CD14-positive monocyte (primary cell): ENCODE measurements around the gene GRAMD1A. TPM values are rescaled to one million over a fixed set of nuclear protein-coding genes. Genes with fewer than 3 reads are reported as not detected.

Experiments
- DNase-seq, 3 donors: peaks; one replicate each; pipeline ENCODE4 v3.0.0-alpha.2; 2011 to 2022
- H2AFZ ChIP-seq: 2 replicates; pipeline ENCODE4 v1.6.0; 2012; ENCODE audit warnings: mild to moderate bottlenecking, low read depth, low read length, inconsistent platforms; ENCODE audit not compliant: insufficient read depth, poor library complexity, severe bottlenecking
- H3K27ac ChIP-seq, 2 donors: 1 replicate in 1 of 2; 2 replicates in 1 of 2; pipeline ENCODE4 v1.5.1; 2012 to 2013; ENCODE audit warnings: low read length in 2 of 2, control low read depth in 1 of 2, inconsistent platforms in 1 of 2, low read depth in 1 of 2, mild to moderate bottlenecking in 1 of 2
- H3K27me3 ChIP-seq, 2 donors: one replicate each; pipeline versions ENCODE4 v1.6.0 to v1.6.1; 2011 to 2013; ENCODE audit warnings: low read length in 2 of 2; ENCODE audit not compliant: control insufficient read depth in 2 of 2, insufficient read depth in 2 of 2
- H3K36me3 ChIP-seq, 2 donors: replicated peaks in 1 of 2; 1 replicate in 1 of 2; 2 replicates in 1 of 2; pipeline versions ENCODE4 v1.5.1 to v1.6.1; 2012 to 2013; ENCODE audit warnings: low read length in 2 of 2, control low read depth in 1 of 2, inconsistent platforms in 1 of 2, mild to moderate bottlenecking in 1 of 2; ENCODE audit not compliant: insufficient read depth in 2 of 2, control insufficient read depth in 1 of 2
- H3K4me1 ChIP-seq, 2 donors: 1 replicate in 1 of 2; 2 replicates in 1 of 2; pipeline versions ENCODE4 v1.5.1 to v1.6.1; 2012 to 2013; ENCODE audit warnings: low read length in 2 of 2, control low read depth in 1 of 2, inconsistent platforms in 1 of 2, mild to moderate bottlenecking in 1 of 2, moderate library complexity in 1 of 2; ENCODE audit not compliant: insufficient read depth in 2 of 2, control insufficient read depth in 1 of 2
- H3K4me2 ChIP-seq: replicated peaks from 2 replicates; pipeline ENCODE3; 2012; ENCODE audit warnings: low read length, moderate library complexity, mild to moderate bottlenecking; ENCODE audit not compliant: poor library complexity, severe bottlenecking; ENCODE audit errors: extremely low read depth
- H3K4me3 ChIP-seq, 3 experiments: fragments of 200-600 bp in 1 of 3; sonication (generic) in 1 of 3; replicated peaks in 1 of 3; 1 replicate in 2 of 3; 2 replicates in 1 of 3; pipeline ENCODE4 v1.5.1; 2011 to 2013; ENCODE audit warnings: low read length in 3 of 3, mild to moderate bottlenecking in 3 of 3, control low read depth in 2 of 3, low read depth in 2 of 3, inconsistent platforms in 1 of 3, moderate library complexity in 1 of 3
- H3K79me2 ChIP-seq: 2 replicates; pipeline ENCODE4 v1.6.0; 2012; ENCODE audit warnings: mild to moderate bottlenecking, control low read depth, inconsistent platforms, low read length, moderate library complexity; ENCODE audit not compliant: insufficient read depth
- H3K9ac ChIP-seq: 2 replicates; pipeline ENCODE4 v1.6.0; 2017; ENCODE audit warnings: low read length, mild to moderate bottlenecking; ENCODE audit not compliant: insufficient read depth, poor library complexity, severe bottlenecking
- H3K9me3 ChIP-seq, 2 donors: replicated peaks in 1 of 2; 1 replicate in 1 of 2; 2 replicates in 1 of 2; pipeline versions ENCODE4 v1.5.1 to v1.6.1; 2012 to 2013; ENCODE audit warnings: low read length in 2 of 2, control low read depth in 1 of 2; ENCODE audit not compliant: control insufficient read depth in 1 of 2, insufficient read depth in 1 of 2
- H4K20me1 ChIP-seq: 2 replicates; pipeline ENCODE4 v1.6.0; 2012; ENCODE audit warnings: mild to moderate bottlenecking, low read length, control low read depth, moderate library complexity; ENCODE audit not compliant: insufficient read depth
- H3K27ac Mint-ChIP-seq, 7 donors: one replicate each; pipeline ENCODE4 v1.8.0; 2020; ENCODE audit warnings: mild to moderate bottlenecking in 7 of 7, mixed read lengths in 7 of 7, moderate library complexity in 6 of 7, inconsistent platforms in 2 of 7
- H3K27me3 Mint-ChIP-seq, 3 donors: one replicate each; pipeline ENCODE4 v1.8.0; 2021 to 2022; ENCODE audit warnings: low read depth in 3 of 3, mild to moderate bottlenecking in 3 of 3, mixed read lengths in 3 of 3, moderate library complexity in 3 of 3, inconsistent platforms in 1 of 3
- H3K36me3 Mint-ChIP-seq, 2 donors: one replicate each; pipeline ENCODE4 v1.8.0; 2020; ENCODE audit warnings: mixed read lengths in 2 of 2, inconsistent platforms in 1 of 2, mild to moderate bottlenecking in 1 of 2
- H3K4me1 Mint-ChIP-seq: one replicate; pipeline ENCODE4 v1.8.0; 2020; ENCODE audit warnings: mild to moderate bottlenecking, mixed read lengths
- H3K4me3 Mint-ChIP-seq, 2 donors: one replicate each; pipeline ENCODE4 v1.8.0; 2020; ENCODE audit warnings: mild to moderate bottlenecking in 2 of 2, mixed read lengths in 2 of 2, moderate library complexity in 1 of 2
- H3K9me3 Mint-ChIP-seq, 7 donors: one replicate each; pipeline ENCODE4 v1.8.0; 2020 to 2022; ENCODE audit warnings: mixed read lengths in 7 of 7, mild to moderate bottlenecking in 6 of 7, moderate library complexity in 6 of 7, inconsistent platforms in 2 of 7
- WGBS: methylation state at CpG from one replicate; pipeline ENCODE4 v1.1.5; 2013; ENCODE audit warnings: missing lambda C conversion rate; ENCODE audit not compliant: insufficient coverage; 5-methylcytosine and 5-hydroxymethylcytosine counted together
- intact Hi-C, 2 donors: fragments of 100-400 bp; cut with micrococcal nuclease; formaldehyde crosslinking; loops; one replicate each; pipeline versions ENCODE4 v1.15.0 to v1.15.1; 2023
- polyA plus RNA-seq, 3 donors: library from polyadenylated mRNA; depleted of rRNA in 1 of 3; unstranded in 2 of 3; stranded (reverse) in 1 of 3; fragments of 300-500 nt in 2 of 3; fragments of >200 nt in 1 of 3; fragmentation: Illumina TruSeq in 2 of 3; gene quantifications; 1 replicate in 2 of 3; 2 replicates in 1 of 3; pipeline ENCODE4 v1.2.3, GENCODE V29; 2012 to 2021
- TF ChIP-seq, protein P1 (sequence below): fragments of 200-600 bp; IDR thresholded peaks from one replicate; pipeline ENCODE4 v1.8.0; 2022; ENCODE audit warnings: antibody characterized with exemption, mild to moderate bottlenecking

The GRAMD1A gene
- polyA plus RNA-seq, 3 donors: 9.3 to 73.9 (median 15.1) TPM

DNA sequence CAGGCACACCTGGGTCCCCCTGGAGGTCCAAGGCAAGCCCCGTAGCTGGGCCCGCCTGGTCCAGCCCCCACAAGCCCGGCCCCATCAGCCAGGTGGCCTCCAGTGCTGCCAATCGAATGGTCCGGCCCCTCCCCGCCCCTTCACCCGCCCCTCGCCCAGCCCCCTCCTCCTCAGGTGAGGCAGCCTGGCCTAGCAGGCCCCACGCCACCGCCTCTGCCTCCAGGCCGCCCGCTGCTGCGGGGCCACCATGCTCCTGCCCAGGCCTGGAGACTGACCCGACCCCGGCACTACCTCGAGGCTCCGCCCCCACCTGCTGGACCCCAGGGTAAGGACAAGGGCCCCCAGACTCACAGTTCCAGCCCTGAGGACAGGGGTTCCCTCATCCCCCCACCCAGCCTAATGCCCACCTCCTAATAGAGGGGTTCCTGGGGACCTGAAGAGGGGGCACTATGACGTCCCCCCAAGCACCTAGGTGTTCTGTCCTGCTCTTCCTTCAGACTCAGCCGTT is 41.5 kb downstream of the GRAMD1A start, which contains the start of gene HPN:
Gene HPN, plus strand, starts transcription at position 174 of the 508 bp plus-strand sequence. CDS start 786 bp downstream, outside the sequence.
- no peak within 1 kb of the TSS for H3K27ac ChIP-seq

DNA sequence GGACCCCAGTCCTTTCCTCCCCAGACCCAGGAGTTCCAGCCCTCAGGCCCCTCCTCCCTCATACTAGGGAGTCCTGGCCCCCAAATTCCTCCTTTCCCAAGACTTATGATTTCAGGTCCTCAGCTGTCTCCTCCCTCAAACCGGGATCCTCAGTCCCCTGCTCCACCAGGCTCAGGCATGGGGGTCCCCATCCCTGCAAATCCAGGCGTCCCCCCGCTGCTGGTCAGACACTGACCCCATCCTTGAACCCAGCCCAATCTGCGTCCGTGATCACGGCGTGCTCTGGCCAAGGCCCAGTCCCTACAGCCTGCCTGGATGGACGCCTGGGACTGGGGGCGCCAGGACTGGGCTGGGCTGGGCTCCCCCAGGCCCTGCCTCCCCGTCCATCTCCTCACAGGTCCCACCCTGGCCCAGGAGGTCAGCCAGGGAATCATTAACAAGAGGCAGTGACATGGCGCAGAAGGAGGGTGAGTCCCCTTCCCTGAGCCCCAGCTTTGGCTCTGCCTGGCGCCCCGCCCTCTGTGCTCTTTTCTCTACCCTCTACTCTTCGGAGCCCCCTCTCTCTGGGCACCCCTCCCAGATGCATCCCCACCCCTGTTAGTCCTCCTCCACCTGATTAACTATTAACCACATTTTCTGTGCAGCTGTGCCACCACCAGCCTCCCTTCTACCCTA is 42.1 kb downstream of the GRAMD1A start:
- Mint-ChIP-seq H3K4me1 (peaks cover 40% of the 10 kb centered on the region), H3K27me3 (peaks cover 31 to 45% (median 36%) of the 10 kb centered on the region in 3 donors), H3K9me3 (peaks cover 0 to 2% (median 0%) of the 10 kb centered on the region in 7 donors), H3K4me3 (peak overlapping the region in 1 of 2 donors; percentile 42), H3K27ac (no peak overlapping the region), H3K36me3 (peaks cover 0 to 7% of the 10 kb centered on the region in 2 donors)
- Histone ChIP-seq H2AFZ (no peak overlapping the region), H3K4me2 (no peak overlapping the region), H3K4me3 (no peak overlapping the region), H4K20me1 (no peaks in the 10 kb centered on the region), H3K9me3 (no peaks in the 10 kb centered on the region), H3K36me3 (no peaks in the 10 kb centered on the region), H3K79me2 (no peaks in the 10 kb centered on the region), H3K27ac (no peak overlapping the region), H3K27me3 (peaks cover 4 to 31% of the 10 kb centered on the region in 2 donors), H3K9ac (no peak overlapping the region), H3K4me1 (peaks cover 38 to 40% of the 10 kb centered on the region in 2 donors)
- intact Hi-C loops: no loop called here
- DNase-seq: no peak
- WGBS: 98% methylated on average over 12 of the region's 14 CpGs
- TF ChIP-seq, protein P1, sequence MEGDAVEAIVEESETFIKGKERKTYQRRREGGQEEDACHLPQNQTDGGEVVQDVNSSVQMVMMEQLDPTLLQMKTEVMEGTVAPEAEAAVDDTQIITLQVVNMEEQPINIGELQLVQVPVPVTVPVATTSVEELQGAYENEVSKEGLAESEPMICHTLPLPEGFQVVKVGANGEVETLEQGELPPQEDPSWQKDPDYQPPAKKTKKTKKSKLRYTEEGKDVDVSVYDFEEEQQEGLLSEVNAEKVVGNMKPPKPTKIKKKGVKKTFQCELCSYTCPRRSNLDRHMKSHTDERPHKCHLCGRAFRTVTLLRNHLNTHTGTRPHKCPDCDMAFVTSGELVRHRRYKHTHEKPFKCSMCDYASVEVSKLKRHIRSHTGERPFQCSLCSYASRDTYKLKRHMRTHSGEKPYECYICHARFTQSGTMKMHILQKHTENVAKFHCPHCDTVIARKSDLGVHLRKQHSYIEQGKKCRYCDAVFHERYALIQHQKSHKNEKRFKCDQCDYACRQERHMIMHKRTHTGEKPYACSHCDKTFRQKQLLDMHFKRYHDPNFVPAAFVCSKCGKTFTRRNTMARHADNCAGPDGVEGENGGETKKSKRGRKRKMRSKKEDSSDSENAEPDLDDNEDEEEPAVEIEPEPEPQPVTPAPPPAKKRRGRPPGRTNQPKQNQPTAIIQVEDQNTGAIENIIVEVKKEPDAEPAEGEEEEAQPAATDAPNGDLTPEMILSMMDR: no peak

More for the DNA sequence above, 41.5 kb downstream of the GRAMD1A start, which contains the start of gene HPN:
- peak within 1 kb of the TSS; percentile 80 to 90 for H3K4me3 Mint-ChIP-seq
- WGBS: 79% methylated on average over 10 of the region's 19 CpGs
- no peak for DNase-seq
- Histone ChIP-seq H3K4me3 (peak within 1 kb of the TSS; percentile 1 to 75 (median 32)), H3K4me2 (peak within 1 kb of the TSS; percentile 87), H3K27me3 (peaks cover 4 to 31% of the 10 kb centered on the region in 2 donors), H2AFZ (peak within 1 kb of the TSS; percentile 70), H4K20me1 (no peaks in the 10 kb centered on the region), H3K9ac (peak within 1 kb of the TSS; percentile 61), H3K4me1 (peaks cover 38 to 40% of the 10 kb centered on the region in 2 donors), H3K36me3 (no peaks in the 10 kb centered on the region), H3K9me3 (no peaks in the 10 kb centered on the region), H3K79me2 (no peaks in the 10 kb centered on the region)
- peaks cover 28 to 47% (median 36%) of the 10 kb centered on the region in 3 donors for H3K27me3 Mint-ChIP-seq
- H3K9me3 Mint-ChIP-seq: peaks cover 0 to 2% (median 0%) of the 10 kb centered on the region in 7 donors
- H3K27ac Mint-ChIP-seq: peak within 1 kb of the TSS in 1 of 7 donors; percentile 30
- TF ChIP-seq, protein P1: no peak
- intact Hi-C loops: no loop called here
- H3K4me1 Mint-ChIP-seq: peaks cover 40% of the 10 kb centered on the region
- peaks cover 0 to 7% of the 10 kb centered on the region in 2 donors for H3K36me3 Mint-ChIP-seq
